ENCODE results near the gene GSAP.

DNA sequence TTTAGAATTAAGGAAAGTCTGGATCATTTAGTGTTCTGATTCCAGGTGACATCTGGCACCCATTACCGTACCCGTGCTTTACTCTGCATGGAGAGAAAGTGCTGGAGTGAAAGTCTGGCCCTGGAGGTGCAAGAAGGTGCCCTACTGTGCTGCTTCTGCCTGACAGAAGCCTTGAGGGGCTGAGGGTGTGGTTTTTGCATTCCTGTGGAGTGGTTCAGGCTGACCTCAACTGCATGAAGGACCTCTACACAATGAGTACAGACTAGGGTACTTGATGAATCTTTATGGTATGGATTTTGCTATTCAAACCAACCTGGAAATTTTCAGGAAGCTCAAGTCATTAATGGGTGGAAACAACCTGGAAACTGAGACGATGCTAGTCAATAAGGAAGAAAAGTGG is 45.1 kb upstream of the GSAP start:
- TF ChIP-seq, protein P1, sequence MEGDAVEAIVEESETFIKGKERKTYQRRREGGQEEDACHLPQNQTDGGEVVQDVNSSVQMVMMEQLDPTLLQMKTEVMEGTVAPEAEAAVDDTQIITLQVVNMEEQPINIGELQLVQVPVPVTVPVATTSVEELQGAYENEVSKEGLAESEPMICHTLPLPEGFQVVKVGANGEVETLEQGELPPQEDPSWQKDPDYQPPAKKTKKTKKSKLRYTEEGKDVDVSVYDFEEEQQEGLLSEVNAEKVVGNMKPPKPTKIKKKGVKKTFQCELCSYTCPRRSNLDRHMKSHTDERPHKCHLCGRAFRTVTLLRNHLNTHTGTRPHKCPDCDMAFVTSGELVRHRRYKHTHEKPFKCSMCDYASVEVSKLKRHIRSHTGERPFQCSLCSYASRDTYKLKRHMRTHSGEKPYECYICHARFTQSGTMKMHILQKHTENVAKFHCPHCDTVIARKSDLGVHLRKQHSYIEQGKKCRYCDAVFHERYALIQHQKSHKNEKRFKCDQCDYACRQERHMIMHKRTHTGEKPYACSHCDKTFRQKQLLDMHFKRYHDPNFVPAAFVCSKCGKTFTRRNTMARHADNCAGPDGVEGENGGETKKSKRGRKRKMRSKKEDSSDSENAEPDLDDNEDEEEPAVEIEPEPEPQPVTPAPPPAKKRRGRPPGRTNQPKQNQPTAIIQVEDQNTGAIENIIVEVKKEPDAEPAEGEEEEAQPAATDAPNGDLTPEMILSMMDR (IDR thresholded peaks at IDR 0.05): no peak
- no peak for TF ChIP-seq EP300 (IDR thresholded peaks at IDR 0.05; ENCODE audit: borderline replicate concordance in 1 of 2, low read depth in 1 of 2, low read length in 1 of 2)
- no peak for TF ChIP-seq TEAD4 (IDR thresholded peaks at IDR 0.05; ENCODE audit: borderline replicate concordance, insufficient read depth)
- TF ChIP-seq, protein P2, sequence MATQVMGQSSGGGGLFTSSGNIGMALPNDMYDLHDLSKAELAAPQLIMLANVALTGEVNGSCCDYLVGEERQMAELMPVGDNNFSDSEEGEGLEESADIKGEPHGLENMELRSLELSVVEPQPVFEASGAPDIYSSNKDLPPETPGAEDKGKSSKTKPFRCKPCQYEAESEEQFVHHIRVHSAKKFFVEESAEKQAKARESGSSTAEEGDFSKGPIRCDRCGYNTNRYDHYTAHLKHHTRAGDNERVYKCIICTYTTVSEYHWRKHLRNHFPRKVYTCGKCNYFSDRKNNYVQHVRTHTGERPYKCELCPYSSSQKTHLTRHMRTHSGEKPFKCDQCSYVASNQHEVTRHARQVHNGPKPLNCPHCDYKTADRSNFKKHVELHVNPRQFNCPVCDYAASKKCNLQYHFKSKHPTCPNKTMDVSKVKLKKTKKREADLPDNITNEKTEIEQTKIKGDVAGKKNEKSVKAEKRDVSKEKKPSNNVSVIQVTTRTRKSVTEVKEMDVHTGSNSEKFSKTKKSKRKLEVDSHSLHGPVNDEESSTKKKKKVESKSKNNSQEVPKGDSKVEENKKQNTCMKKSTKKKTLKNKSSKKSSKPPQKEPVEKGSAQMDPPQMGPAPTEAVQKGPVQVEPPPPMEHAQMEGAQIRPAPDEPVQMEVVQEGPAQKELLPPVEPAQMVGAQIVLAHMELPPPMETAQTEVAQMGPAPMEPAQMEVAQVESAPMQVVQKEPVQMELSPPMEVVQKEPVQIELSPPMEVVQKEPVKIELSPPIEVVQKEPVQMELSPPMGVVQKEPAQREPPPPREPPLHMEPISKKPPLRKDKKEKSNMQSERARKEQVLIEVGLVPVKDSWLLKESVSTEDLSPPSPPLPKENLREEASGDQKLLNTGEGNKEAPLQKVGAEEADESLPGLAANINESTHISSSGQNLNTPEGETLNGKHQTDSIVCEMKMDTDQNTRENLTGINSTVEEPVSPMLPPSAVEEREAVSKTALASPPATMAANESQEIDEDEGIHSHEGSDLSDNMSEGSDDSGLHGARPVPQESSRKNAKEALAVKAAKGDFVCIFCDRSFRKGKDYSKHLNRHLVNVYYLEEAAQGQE (IDR thresholded peaks at IDR 0.05; ENCODE audit: low read depth, low read length): no peak
- no peak for TF ChIP-seq TAF1 (IDR thresholded peaks at IDR 0.05; ENCODE audit: borderline replicate concordance, low read depth, low read length)
- no peak for TF ChIP-seq POLR2AphosphoS5 (IDR thresholded peaks at IDR 0.05; ENCODE audit: low read depth, low read length)
- no peak for TF ChIP-seq FOSL2 (IDR thresholded peaks at IDR 0.05; ENCODE audit: borderline replicate concordance, low read depth)
- TF ChIP-seq NFIC (IDR thresholded peaks at IDR 0.05; ENCODE audit: borderline replicate concordance): no peak
- TF ChIP-seq FOXM1 (IDR thresholded peaks at IDR 0.05; ENCODE audit: low read depth): no peak
- no peak for TF ChIP-seq RCOR1 (IDR thresholded peaks at IDR 0.05; ENCODE audit: low read length)
